SH-SY5Y (cell line): Measurements from ENCODE around the gene DUSP28.

Source experiments
- GATA2 ChIP-seq: IDR thresholded peaks from 2 replicates; pipeline ENCODE4 v1.6.1; 2011; ENCODE audit warnings: mild to moderate bottlenecking, low read depth, low read length
- GATA3 ChIP-seq: IDR thresholded peaks from 2 replicates; pipeline ENCODE4 v1.6.1; 2011; ENCODE audit warnings: low read depth, mild to moderate bottlenecking, low read length, moderate library complexity

GRCh38 chr2:240529344-240529999, 30.7 kb upstream of the DUSP28 start:
- TF ChIP-seq GATA3 (no peak), GATA2 (no peak)
